ENCODE results near the gene LLGL2. TPM values are rescaled to one million over a fixed set of nuclear protein-coding genes. Genes with fewer than 3 reads are reported as not detected.

The LLGL2 gene
- total RNA-seq, 1 donor from 2014 or later, result 0.82 TPM

GRCh38 chr17:75604034-75604695, 78.7 kb downstream of the LLGL2 start:
- no peak for FAIRE-seq
- no peak for DNase-seq (ENCODE audit: low spot score in 2 of 2)

- FAIRE-seq, result no peak
- no peak for DNase-seq (ENCODE audit: low spot score in 2 of 2)
These were observed 80.3 kb downstream of the LLGL2 start for GRCh38 chr17:75605790-75606189.

GRCh38 chr17:75607086-75607485, 81.6 kb downstream of the LLGL2 start:
- DNase-seq (ENCODE audit: low spot score in 2 of 2) (no peak), FAIRE-seq (no peak)

- DNase-seq (ENCODE audit: low spot score in 2 of 2) (no peak), FAIRE-seq (no peak)
These were observed 84.8 kb downstream of the LLGL2 start for GRCh38 chr17:75610103-75610984.

- DNase-seq (ENCODE audit: low spot score in 2 of 2) (no peak), FAIRE-seq (no peak)
These were observed 86.4 kb downstream of the LLGL2 start for GRCh38 chr17:75611851-75612429.

- FAIRE-seq, result no peak
- DNase-seq (ENCODE audit: low spot score in 2 of 2), result no peak
These were observed 87.6 kb downstream of the LLGL2 start for GRCh38 chr17:75612906-75613626.

GRCh38 chr17:75614006-75614405, 88.5 kb downstream of the LLGL2 start:
- no peak for FAIRE-seq
- no peak for DNase-seq (ENCODE audit: low spot score in 2 of 2)

- no peak for FAIRE-seq
- no peak for DNase-seq (ENCODE audit: low spot score in 2 of 2)
These were observed 89.2 kb downstream of the LLGL2 start for GRCh38 chr17:75614556-75615270.

GRCh38 chr17:75615301-75615700, 89.8 kb downstream of the LLGL2 start:
- FAIRE-seq (no peak), DNase-seq (ENCODE audit: low spot score in 2 of 2) (no peak)

GRCh38 chr17:75616521-75617122, 91.1 kb downstream of the LLGL2 start:
- FAIRE-seq (no peak), DNase-seq (ENCODE audit: low spot score in 2 of 2) (no peak)

- FAIRE-seq, result no peak
- DNase-seq (ENCODE audit: low spot score in 2 of 2), result no peak
These were observed 91.7 kb downstream of the LLGL2 start for GRCh38 chr17:75617218-75617617.

GRCh38 chr17:75617675-75618074, 92.2 kb downstream of the LLGL2 start:
- DNase-seq (ENCODE audit: low spot score in 2 of 2) (no peak), FAIRE-seq (no peak)

GRCh38 chr17:75619506-75620431, 94.3 kb downstream of the LLGL2 start:
- FAIRE-seq, result no peak
- peak in 1 of 2 donors; percentile 60 for DNase-seq (ENCODE audit: low spot score in 2 of 2)

GRCh38 chr17:75621489-75621888, 96.0 kb downstream of the LLGL2 start:
- FAIRE-seq (no peak), DNase-seq (ENCODE audit: low spot score in 2 of 2) (no peak)

GRCh38 chr17:75622076-75622475, 96.6 kb downstream of the LLGL2 start:
- FAIRE-seq (no peak), DNase-seq (ENCODE audit: low spot score in 2 of 2) (no peak)

GRCh38 chr17:75622771-75623273, 97.3 kb downstream of the LLGL2 start:
- no peak for FAIRE-seq
- DNase-seq (ENCODE audit: low spot score in 2 of 2), result no peak

- no peak for DNase-seq (ENCODE audit: low spot score in 2 of 2)
- no peak for FAIRE-seq
These were observed 97.9 kb downstream of the LLGL2 start for GRCh38 chr17:75623386-75623785.

- no peak for DNase-seq (ENCODE audit: low spot score in 2 of 2)
- FAIRE-seq, result no peak
These were observed 98.5 kb downstream of the LLGL2 start for GRCh38 chr17:75624021-75624420.
